Stimulated activated CD4-positive, alpha-beta T cell treated with anti-CD3 and anti-CD28 coated beads, Interleukin-15, amount 100 ng/mL, for 48 hours (primary cell): ENCODE data around the gene SMIM35.

ENCODE experiments used
- DNase-seq, 2 donors: peaks; one replicate each; pipeline ENCODE4 v3.0.0-alpha.2; 2020; ENCODE audit warnings: low read depth in 2 of 2

SMIM35 gene

DNA sequence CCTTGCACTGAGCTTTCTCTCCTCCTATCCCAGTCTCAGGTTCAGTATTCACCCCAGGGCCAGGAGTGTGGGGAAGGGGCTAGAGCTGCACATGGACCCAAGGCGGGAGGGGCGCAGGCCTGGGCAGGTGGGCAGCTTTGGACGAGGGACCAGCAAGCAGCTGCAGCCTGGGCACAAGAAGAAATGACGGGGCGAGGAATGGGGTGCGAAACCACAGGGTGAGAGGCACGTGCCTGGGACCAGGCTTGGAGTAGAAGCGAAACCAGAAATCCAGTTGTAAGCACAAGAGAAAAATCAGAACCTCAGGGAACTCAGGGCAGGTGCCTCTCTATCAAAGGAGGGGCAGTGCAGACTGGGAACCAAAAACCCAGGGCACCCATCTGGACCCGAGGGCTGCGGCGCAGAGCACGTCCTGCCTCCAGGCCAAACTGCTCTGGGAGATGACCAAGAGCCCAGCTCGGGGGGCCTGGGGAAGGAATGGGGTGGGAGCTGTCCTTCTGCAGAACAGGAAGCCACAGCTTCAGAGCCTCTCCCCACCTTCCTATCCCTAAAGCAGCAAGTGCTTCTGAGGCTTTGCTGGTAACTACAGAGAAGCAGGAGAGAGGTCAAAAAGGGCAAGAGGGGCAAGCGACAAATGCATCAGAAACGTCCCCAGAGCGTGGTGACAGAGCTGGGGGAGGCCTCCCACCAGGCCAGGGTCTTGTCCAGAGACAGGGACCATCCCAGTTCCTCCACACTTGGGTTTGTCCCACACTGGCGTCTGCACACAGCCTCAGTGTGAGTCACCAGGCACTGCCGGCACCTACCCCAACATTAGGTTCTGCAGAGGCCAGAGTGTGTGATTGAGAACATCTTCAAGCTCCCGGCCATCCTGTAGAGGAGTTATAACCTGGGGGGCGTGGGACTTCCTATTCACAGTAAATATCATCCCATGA lies 28.2 kb downstream of the SMIM35 start:
- no peak for DNase-seq

DNA sequence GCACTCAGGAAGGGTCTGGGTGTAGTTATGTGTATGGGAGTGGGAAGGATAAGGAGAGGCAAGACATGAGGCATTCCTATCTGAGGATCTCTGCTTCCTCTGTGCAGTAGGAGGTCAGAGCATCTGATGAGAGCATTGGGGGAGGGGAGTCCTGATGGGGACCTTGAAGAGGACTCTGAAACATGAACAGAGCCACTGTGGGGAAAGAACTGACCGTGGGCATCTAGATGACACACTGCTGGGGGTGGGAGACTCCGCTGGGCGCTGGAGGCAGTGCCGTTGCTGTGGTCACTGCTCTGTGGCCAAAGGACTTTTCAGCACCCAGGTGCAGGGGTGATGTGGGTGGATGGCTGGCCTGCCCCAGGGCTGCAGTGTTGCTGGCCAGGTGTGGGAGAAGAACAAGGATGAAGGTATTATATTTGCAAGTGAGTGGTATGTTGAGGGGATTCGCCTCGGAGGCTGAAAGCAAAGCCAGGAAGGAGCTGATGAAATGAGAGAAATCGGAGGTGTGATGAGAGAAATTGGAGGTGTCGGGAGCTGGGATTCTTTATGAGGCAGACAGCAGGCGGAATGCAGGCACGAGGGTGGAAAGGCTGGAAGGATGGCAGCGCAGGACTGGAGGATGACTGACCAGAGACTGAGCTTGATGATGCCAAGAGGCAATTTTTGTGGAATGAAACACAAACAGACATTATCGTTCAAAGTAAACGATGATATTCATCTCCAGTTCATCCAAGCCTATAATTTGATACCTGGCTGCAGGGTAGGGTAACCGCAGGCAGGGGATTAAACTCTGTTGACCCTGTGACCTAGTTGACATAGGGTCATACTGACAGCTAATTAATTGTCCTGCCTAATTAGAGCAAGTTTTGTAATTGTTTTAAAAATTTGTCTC lies 29.3 kb downstream of the SMIM35 start:
- no peak for DNase-seq

DNA sequence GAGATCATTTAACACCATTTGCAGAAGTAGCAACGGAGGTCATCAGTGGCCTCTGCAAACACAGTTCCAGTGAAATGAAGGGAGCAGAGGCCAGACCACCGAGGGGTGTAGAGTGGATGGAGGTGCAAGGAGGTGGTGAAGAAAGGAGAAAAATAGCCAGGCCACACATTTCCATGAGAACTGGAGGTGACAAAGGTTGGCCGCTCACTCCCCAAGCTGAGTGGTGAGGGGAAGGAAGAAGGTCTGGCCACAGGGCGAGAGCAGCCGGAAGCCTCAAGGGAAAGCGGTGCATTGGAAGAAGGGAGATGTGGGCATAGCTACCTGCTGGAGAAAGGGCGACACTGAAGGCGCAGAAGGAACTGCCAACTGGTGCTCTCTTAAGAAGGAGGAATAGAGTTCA lies 30.0 kb downstream of the SMIM35 start:
- no peak for DNase-seq

DNA sequence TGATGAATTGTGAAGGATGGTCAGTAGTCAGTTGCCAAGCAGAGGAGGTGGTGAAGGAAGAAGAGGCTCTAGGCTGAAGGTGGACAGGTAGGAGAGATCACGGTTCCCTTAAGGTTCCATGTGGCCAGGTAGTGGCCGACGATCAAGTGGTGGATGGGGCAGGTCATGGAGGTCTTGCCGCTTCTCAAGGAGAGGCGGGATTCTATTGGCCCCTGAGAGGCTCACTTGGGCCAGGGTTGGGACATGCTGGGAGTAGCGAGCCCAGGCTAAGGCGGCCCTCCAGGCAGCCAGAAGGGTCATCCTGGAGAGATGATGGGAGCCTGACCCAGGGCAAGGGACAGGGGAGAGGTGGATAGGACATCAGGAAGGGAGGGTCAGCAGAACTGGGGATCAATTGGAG lies 30.8 kb downstream of the SMIM35 start:
- DNase-seq = no peak

DNA sequence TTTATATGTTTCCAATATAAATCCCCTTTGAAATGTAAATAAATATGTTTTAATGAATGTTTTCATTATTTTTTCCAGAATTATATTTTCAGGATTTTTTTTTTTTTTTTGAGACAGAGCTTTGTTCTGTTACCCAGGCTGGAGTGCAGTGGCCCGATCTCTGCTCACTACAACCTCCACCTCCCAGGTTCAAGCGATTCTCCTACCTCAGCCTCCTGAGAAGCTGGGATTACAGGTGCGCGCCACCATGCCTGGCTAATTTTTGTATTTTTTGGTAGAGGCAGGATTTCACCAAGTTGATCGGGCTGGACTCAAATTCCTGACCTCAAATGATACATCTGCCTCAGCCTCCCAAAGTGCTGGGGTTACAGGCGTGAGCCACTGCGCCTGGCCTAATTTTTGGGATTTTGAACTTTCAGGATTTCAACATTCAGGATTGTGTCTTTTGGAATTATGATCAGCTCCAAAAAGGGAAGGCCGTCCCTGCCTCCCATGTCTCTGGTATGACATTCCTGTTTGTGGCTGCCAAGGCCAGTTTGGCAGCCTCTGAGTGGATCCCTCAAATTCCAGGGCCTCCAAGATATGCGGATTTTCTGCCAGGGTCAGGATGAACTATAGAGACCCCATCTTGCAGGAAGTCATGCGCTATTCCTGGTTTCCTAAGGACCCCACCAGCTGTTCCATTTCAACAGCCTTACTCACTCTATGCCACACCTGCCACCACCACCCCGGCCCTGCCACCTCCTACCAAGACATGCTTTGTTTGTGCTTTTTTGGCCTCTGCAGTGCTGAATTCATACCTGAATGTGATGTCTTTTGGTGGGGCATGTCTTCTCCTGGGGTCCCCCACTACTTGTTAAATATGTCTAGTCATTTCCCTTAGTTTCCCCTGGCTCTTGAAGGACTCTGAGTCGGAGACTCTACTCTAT lies 31.8 kb downstream of the SMIM35 start:
- no peak for DNase-seq

GRCh38 chr11:118052581-118053206 lies 34.1 kb downstream of the SMIM35 start:
- no peak for DNase-seq

- peak; percentile 52 to 57 for DNase-seq
Measured at GRCh38 chr11:118051611-118052461, 34.9 kb downstream of the SMIM35 start.

GRCh38 chr11:118051136-118051610 lies 35.6 kb downstream of the SMIM35 start:
- no peak for DNase-seq

DNA sequence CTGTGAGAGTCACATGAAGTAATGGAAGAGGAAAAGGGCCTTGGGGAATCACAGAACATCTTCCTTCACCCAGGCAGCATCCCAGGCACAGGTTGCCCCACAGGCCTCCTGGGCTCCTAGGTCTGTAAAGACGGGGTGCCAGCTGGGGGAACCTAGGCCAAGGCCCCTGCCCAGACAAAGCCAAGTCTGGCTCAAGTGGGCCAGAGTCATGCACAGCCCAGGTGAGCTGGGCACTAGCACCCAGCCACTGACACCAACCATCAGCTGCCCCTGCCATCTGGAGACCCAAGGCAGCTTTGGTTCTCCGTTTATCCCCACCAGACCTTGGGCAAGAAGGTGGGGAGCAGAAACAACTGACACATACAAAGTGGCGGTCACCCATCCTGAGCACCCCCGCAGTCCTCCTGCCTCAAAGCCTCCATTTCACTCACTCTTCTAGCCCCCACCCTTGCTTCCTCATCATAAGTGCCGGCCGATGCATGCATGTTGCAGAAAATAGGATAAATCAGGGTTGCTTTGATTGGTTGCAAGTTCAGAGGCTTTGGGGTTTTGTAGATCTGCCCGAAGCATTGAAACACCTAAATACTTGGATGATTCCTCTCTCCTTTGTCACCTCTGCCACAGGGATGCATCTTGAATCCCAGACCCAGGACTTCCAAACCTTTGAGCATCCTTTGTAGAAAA lies 36.4 kb downstream of the SMIM35 start:
- DNase-seq = no peak

DNA sequence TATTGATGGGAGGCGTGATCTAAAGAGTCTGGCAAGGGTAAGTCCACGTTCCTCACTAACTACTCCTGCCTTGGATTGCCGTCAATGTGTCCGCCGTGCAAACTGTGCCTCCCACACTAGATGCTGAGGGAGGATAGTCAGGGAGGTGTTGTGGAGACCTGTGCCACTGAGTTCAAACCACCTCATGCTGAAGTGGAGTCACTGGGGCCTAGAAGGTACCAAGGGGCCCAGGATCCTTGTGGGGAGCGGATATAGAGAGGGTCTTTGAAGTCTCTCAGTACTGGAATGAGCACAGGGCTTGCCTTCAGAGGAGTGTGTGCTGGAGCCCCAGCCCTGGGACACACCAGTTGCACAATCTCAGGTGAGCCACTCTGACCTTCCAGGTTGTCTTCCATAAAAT lies 37.0 kb downstream of the SMIM35 start:
- no peak for DNase-seq

GRCh38 chr11:118048472-118049370 lies 38.0 kb downstream of the SMIM35 start:
- DNase-seq = no peak

- DNase-seq = no peak
Measured at GRCh38 chr11:118047749-118048148, 39.0 kb downstream of the SMIM35 start.

DNA sequence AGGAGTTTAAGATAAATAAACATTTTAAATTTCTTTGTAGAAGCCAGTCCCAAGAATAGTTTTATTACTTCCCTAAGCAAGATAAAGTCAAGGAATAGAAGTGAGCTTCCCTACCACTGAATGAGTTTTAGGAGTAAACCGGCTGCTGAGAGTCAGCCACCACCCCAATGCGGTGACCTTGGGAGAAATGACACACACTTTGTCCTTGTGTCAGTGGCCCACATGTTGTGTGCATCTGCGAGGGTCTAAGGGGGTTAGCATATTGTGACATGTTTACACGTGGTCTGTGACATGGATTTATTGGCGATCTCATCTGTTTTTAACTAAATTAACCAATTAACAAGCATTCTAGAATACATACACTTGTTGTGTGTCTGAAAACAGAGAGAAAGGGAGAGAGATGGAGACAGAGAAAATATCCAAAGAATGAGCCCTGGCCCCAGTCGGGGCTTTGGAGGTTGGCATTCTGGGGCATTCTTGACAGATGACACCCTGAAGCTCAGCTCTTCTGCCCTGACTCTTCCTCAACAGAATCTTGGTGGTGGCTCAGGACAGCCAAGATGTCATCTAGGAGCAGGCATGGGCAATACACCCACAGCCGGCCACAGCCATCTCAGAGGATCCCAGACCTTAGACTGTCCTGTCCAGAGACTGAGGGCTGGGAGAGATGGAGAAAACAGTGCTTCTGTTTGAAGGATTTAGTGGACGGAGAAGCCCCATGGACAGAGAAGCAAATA lies 39.6 kb downstream of the SMIM35 start:
- DNase-seq = no peak

- DNase-seq = no peak
Measured at GRCh38 chr11:118046051-118046963, 40.5 kb downstream of the SMIM35 start.

- DNase-seq = no peak
Measured at GRCh38 chr11:118045191-118045590, 41.6 kb downstream of the SMIM35 start.

DNA sequence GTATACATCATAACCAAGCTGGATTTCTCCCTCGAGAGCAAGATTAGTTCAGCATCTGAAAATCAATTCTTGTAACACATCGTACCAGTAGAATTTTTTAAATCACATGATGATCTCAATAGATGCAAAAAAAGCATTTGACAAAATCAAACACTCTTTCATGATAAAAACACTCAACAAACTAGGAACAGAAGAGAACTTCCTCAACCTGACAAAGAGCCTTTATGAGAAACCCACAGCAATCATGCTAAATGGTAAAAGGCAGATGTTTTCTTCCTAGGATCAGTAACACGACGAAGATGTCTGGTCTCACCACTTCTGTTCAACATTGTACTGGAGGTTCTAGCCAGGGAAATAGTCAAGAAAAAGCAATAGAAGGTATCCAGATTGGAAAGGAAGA lies 44.0 kb downstream of the SMIM35 start:
- DNase-seq = no peak

DNA sequence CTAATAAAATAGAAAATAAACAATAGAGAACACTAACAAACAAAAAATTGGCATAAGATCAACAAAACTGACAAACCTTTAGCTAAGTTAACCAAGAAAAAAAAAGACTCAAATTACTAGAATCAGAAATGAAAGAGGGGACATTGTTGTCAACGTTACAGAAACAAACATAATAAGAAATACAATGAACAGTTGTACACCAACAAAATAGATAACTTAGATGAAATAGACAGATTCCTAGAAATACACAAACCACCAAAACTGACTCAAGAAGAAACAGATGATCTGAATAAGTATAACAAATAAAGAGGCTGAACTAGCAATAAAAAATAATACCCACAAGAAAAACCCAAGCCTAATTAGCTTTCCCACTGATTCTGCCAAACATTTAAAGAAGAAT lies 44.6 kb downstream of the SMIM35 start:
- no peak for DNase-seq
